ENCODE measurements around the gene SFT2D2.

The SFT2D2 gene

DNA sequence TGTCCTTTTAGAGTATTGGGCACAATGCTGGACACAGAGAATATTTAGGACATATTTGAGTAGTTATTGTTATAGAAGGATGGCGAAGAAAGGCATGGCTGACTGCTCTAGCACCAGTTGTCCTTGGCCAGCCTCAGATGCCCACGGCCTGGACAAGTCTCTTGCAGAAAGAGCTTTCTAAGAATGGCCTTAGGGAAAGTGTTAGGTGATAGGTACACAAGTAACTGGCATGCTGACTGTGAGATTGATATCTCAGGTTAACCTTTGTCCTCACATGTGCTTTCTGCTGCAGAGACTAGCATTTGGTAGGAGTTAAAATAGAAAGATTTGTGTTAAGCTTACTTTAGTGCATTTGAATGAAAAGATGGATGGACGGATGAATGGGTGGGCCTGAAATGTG lies 10.1 kb downstream of the SFT2D2 start:
- no peak for DNase-seq (ENCODE audit: low read depth)
- no peak overlapping the region for H3K4me3 ChIP-seq (ENCODE audit: low read depth, low read length)
- TF ChIP-seq, protein P1, sequence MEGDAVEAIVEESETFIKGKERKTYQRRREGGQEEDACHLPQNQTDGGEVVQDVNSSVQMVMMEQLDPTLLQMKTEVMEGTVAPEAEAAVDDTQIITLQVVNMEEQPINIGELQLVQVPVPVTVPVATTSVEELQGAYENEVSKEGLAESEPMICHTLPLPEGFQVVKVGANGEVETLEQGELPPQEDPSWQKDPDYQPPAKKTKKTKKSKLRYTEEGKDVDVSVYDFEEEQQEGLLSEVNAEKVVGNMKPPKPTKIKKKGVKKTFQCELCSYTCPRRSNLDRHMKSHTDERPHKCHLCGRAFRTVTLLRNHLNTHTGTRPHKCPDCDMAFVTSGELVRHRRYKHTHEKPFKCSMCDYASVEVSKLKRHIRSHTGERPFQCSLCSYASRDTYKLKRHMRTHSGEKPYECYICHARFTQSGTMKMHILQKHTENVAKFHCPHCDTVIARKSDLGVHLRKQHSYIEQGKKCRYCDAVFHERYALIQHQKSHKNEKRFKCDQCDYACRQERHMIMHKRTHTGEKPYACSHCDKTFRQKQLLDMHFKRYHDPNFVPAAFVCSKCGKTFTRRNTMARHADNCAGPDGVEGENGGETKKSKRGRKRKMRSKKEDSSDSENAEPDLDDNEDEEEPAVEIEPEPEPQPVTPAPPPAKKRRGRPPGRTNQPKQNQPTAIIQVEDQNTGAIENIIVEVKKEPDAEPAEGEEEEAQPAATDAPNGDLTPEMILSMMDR (IDR thresholded peaks at IDR 0.05; ENCODE audit: low read depth, low read length), result no peak
- TF ChIP-seq, protein P2, sequence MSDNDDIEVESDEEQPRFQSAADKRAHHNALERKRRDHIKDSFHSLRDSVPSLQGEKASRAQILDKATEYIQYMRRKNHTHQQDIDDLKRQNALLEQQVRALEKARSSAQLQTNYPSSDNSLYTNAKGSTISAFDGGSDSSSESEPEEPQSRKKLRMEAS (IDR thresholded peaks at IDR 0.05; ENCODE audit: low read depth, low read length), result no peak
- TF ChIP-seq MYC (IDR thresholded peaks at IDR 0.05; ENCODE audit: low read depth, low read length) (no peak), POLR2A (IDR thresholded peaks at IDR 0.05; ENCODE audit: extremely low read depth, insufficient read length) (no peak)

DNA sequence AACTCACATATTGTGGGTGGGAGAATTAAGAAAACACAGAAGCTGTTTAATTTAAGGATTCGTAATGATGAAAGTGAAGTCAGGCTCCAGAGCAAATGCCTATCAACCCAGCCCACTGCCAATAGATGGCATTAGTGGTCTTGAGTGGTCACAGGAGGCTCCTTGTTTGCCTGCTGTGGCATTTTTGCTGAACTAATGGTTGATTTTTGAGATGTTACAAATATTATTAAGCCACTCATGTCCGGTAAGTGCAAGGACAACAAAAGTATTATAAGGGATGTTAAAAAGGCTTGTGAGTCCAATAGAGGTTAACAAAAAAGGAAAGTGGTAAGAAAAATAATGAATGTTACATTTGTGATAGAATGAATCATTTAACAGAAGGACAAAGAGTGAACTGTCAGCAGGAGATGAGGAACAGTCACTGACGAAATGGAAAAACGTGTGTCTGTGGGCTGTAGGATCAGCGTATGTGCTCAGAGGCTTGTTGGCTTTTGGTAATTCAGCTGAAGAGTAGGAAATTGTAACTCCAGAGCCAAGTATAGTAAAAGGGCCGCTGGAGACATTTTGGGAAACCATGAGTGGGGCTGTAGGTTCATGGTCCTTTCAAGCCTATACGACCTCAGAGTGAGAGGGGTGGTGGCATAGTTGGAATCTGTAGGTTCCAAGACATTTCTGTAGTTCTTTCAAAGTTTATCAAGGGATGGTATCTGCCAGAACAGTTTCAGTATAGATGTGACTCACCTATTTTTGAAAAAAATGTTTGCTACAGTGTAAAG lies 11.2 kb downstream of the SFT2D2 start:
- no peak for TF ChIP-seq MYC (IDR thresholded peaks at IDR 0.05; ENCODE audit: low read depth, low read length)
- TF ChIP-seq POLR2A (IDR thresholded peaks at IDR 0.05; ENCODE audit: extremely low read depth, insufficient read length), result no peak
- TF ChIP-seq, protein P1 (IDR thresholded peaks at IDR 0.05; ENCODE audit: low read depth, low read length), result no peak
- TF ChIP-seq, protein P2 (IDR thresholded peaks at IDR 0.05; ENCODE audit: low read depth, low read length), result no peak
- no peak overlapping the region for H3K4me3 ChIP-seq (ENCODE audit: low read depth, low read length)
- DNase-seq (ENCODE audit: low read depth), result no peak

DNA sequence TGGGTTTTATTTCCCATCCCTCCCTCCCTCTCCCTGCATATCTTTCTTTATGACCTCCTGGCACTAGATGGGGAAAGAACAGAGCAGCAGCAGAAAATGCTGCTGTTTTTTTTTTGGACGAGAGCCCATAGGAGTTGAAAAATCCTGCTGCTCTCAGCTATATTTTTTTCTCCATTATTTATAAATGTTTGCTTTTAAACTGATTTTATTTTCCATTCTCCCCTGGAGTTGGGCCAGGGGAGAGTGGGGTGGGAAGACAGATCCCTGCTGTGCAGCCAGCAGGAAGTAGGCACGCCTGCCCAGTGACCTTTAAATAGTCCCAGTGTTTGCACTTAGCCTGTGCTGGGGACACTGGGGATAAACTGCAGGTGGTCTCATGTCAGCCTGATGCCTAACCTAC lies 17.4 kb downstream of the SFT2D2 start:
- no peak for DNase-seq (ENCODE audit: low read depth)
- H3K4me3 ChIP-seq (ENCODE audit: low read depth, low read length), result no peak overlapping the region
- TF ChIP-seq, protein P1 (IDR thresholded peaks at IDR 0.05; ENCODE audit: low read depth, low read length), result no peak
- TF ChIP-seq MYC (IDR thresholded peaks at IDR 0.05; ENCODE audit: low read depth, low read length) (no peak), POLR2A (IDR thresholded peaks at IDR 0.05; ENCODE audit: extremely low read depth, insufficient read length) (no peak)
- TF ChIP-seq, protein P2 (IDR thresholded peaks at IDR 0.05; ENCODE audit: low read depth, low read length), result no peak

DNA sequence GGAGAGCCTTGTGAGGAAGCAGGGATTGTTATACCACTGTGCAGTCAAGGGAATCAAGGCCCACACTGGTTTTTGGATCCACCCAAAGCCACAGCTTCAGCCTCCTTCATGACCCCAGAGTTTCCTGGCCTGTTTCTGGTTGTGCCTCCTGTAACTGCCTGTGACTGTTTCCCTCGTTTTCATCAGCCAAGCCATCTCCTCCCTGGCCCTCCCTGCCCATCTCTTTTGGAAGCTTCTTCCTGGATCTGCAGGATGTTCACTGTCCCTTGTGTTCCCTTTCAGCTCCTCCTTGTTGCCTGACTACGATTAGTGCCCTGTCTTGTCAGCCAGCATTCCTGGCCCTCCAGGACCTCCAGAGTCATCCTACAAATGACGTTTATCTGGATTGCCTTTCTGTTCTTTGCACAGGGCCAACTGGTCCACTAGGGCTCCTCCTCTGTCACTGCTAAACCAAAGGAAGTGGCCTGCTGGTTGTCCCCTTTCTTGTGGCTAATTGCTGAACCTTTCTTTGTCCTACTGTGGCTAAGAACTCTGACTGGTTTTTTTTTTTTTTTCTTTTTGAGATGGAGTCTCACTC lies 17.9 kb downstream of the SFT2D2 start:
- H3K4me3 ChIP-seq (ENCODE audit: low read depth, low read length), result no peak overlapping the region
- TF ChIP-seq MYC (IDR thresholded peaks at IDR 0.05; ENCODE audit: low read depth, low read length), result no peak
- TF ChIP-seq, protein P2 (IDR thresholded peaks at IDR 0.05; ENCODE audit: low read depth, low read length), result no peak
- DNase-seq (ENCODE audit: low read depth), result no peak

DNA sequence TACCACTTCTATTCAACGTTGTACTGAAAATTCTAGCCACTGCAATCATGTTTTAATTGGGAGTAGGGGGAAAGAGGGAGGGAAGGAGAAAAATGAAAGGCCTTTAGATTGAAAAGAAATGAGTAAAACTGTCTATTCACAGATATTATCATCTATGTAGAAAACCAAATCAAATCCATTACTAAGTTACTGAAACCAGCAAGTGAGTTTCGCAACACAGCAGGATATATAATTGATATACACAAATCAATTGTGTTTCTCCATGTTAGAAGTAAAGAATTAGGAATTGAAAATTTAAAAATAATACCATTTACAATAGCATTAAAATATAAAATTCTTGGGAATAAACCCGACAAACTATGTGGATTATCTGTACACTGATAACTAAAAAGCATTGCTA lies 19.2 kb downstream of the SFT2D2 start:
- no peak overlapping the region for H3K4me3 ChIP-seq (ENCODE audit: low read depth, low read length)
- DNase-seq (ENCODE audit: low read depth), result no peak
- TF ChIP-seq POLR2A (IDR thresholded peaks at IDR 0.05; ENCODE audit: extremely low read depth, insufficient read length) (no peak), MYC (IDR thresholded peaks at IDR 0.05; ENCODE audit: low read depth, low read length) (no peak)
- TF ChIP-seq, protein P2 (IDR thresholded peaks at IDR 0.05; ENCODE audit: low read depth, low read length), result no peak
- TF ChIP-seq, protein P1 (IDR thresholded peaks at IDR 0.05; ENCODE audit: low read depth, low read length), result no peak

DNA sequence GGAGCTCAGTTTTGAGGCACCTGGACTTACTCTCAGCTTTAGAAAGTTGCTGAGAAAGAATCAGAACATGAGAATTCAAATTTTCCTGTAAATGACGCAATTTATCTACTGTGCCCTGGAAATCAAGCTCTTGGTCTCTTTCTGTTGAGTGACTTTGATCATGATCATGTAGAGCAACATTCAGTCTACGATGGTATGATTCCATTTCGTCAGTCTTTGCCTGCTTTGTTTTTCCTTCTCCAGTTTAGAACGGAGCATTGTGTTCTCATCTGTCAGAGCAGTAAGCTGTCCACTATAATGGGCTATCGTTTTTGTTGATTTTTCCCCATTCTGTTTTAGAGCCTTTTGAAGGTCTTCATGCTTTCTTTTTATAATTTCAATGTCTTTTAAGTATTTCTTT lies 20.7 kb downstream of the SFT2D2 start:
- no peak overlapping the region for H3K4me3 ChIP-seq (ENCODE audit: low read depth, low read length)
- TF ChIP-seq, protein P1 (IDR thresholded peaks at IDR 0.05; ENCODE audit: low read depth, low read length), result no peak
- TF ChIP-seq MYC (IDR thresholded peaks at IDR 0.05; ENCODE audit: low read depth, low read length) (no peak), POLR2A (IDR thresholded peaks at IDR 0.05; ENCODE audit: extremely low read depth, insufficient read length) (no peak)
- TF ChIP-seq, protein P2 (IDR thresholded peaks at IDR 0.05; ENCODE audit: low read depth, low read length), result no peak
- no peak for DNase-seq (ENCODE audit: low read depth)

All from NB4 (cell line).